ENCODE measurements around the gene SSH2. TPM values are rescaled to one million over a fixed set of nuclear protein-coding genes. Genes with fewer than 3 reads are reported as not detected.

Gene SSH2
- total RNA-seq, 1 donor from 2014 or later: 21.9 TPM

- no peak for DNase-seq (ENCODE audit: extremely low spot score, unreplicated experiment)
- no peak overlapping the region for H3K4me3 Mint-ChIP-seq (ENCODE audit: unreplicated experiment)
- TF ChIP-seq CTCF (IDR thresholded peaks at IDR 0.05): no peak
- peaks cover 20% of the 10 kb centered on the region for H3K36me3 Mint-ChIP-seq (ENCODE audit: unreplicated experiment)
- peaks cover 7% of the 10 kb centered on the region for H3K4me1 Mint-ChIP-seq (ENCODE audit: unreplicated experiment)
- H3K9me3 Mint-ChIP-seq (ENCODE audit: unreplicated experiment): no peaks in the 10 kb centered on the region
- no peak overlapping the region for H3K27ac Mint-ChIP-seq (ENCODE audit: unreplicated experiment)
- H3K27me3 Mint-ChIP-seq (ENCODE audit: unreplicated experiment): no peaks in the 10 kb centered on the region
Observed at GRCh38 chr17:29578626-29579485, 351.2 kb downstream of the SSH2 start.

- Mint-ChIP-seq H3K36me3 (ENCODE audit: unreplicated experiment) (peaks cover 24% of the 10 kb centered on the region), H3K9me3 (ENCODE audit: unreplicated experiment) (no peaks in the 10 kb centered on the region), H3K27ac (ENCODE audit: unreplicated experiment) (no peak overlapping the region), H3K4me3 (ENCODE audit: unreplicated experiment) (no peak overlapping the region), H3K4me1 (ENCODE audit: unreplicated experiment) (peaks cover 6% of the 10 kb centered on the region), H3K27me3 (ENCODE audit: unreplicated experiment) (no peaks in the 10 kb centered on the region)
- no peak for DNase-seq (ENCODE audit: extremely low spot score, unreplicated experiment)
- TF ChIP-seq CTCF (IDR thresholded peaks at IDR 0.05): no peak
Observed at GRCh38 chr17:29577385-29578211, 352.4 kb downstream of the SSH2 start.

- no peaks in the 10 kb centered on the region for H3K9me3 Mint-ChIP-seq (ENCODE audit: unreplicated experiment)
- peaks cover 6% of the 10 kb centered on the region for H3K4me1 Mint-ChIP-seq (ENCODE audit: unreplicated experiment)
- peaks cover 20% of the 10 kb centered on the region for H3K36me3 Mint-ChIP-seq (ENCODE audit: unreplicated experiment)
- H3K27me3 Mint-ChIP-seq (ENCODE audit: unreplicated experiment): no peaks in the 10 kb centered on the region
- no peak overlapping the region for H3K27ac Mint-ChIP-seq (ENCODE audit: unreplicated experiment)
- TF ChIP-seq CTCF (IDR thresholded peaks at IDR 0.05): no peak
- DNase-seq (ENCODE audit: extremely low spot score, unreplicated experiment): no peak
- no peak overlapping the region for H3K4me3 Mint-ChIP-seq (ENCODE audit: unreplicated experiment)
Observed at GRCh38 chr17:29577001-29577370, 353.0 kb downstream of the SSH2 start.

GRCh38 chr17:29576214-29577000, 353.6 kb downstream of the SSH2 start:
- TF ChIP-seq CTCF (IDR thresholded peaks at IDR 0.05): no peak
- no peak overlapping the region for H3K4me3 Mint-ChIP-seq (ENCODE audit: unreplicated experiment)

More at GRCh38 chr17:29576214-29577000, 353.6 kb downstream of the SSH2 start:
- no peaks in the 10 kb centered on the region for H3K9me3 Mint-ChIP-seq (ENCODE audit: unreplicated experiment)
- no peaks in the 10 kb centered on the region for H3K27me3 Mint-ChIP-seq (ENCODE audit: unreplicated experiment)
- peaks cover 20% of the 10 kb centered on the region for H3K36me3 Mint-ChIP-seq (ENCODE audit: unreplicated experiment)
- no peak overlapping the region for H3K27ac Mint-ChIP-seq (ENCODE audit: unreplicated experiment)
- DNase-seq (ENCODE audit: extremely low spot score, unreplicated experiment): no peak
- peaks cover 6% of the 10 kb centered on the region for H3K4me1 Mint-ChIP-seq (ENCODE audit: unreplicated experiment)

Other genes with a start within 250 kb of the SSH2 start
- 0.60 and 1.2 TPM in 2 replicates for gene EFCAB5, start 11.4 kb upstream of the SSH2 start, total RNA-seq
- 26.5 and 31.6 TPM in 2 replicates for gene NSRP1, start 186.6 kb upstream of the SSH2 start, total RNA-seq

Data from osteocyte (in vitro differentiated cells).